Measurements from ENCODE around the gene BRIP1. TPM values are rescaled to one million over a fixed set of nuclear protein-coding genes. Genes with fewer than 3 reads are reported as not detected.

Gene BRIP1
- total RNA-seq, 2 donors from 2014 or later = 1.3 to 3.9 TPM

DNA sequence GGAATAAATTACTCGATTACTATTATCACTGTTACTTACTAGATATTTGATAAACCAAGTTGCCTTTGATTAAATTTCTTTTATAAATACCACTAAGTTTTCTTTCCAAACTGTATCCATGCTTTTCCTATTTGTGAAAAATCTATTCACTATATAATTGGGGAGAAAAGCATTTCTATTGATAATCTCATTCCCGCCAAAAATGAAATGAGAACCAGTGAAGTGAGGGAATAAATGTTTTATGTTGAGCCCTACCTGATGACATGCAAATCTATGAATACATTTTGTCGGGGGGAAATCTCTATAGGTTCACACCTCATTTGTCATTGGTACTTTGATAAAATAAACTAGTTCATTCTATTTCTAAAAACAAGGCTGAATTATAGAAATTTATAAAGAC, 15.7 kb downstream of the BRIP1 start:
- Histone ChIP-seq H3K4me3 (no peak overlapping the region), H3K27me3 (replicated peaks; ENCODE audit: insufficient read depth) (no peaks in the 10 kb centered on the region), H3K36me3 (no peaks in the 10 kb centered on the region), H3K9me3 (no peaks in the 10 kb centered on the region), H3K27ac (no peak overlapping the region), H3K4me1 (replicated peaks) (no peaks in the 10 kb centered on the region)
- no peak for TF ChIP-seq POLR2A (IDR thresholded peaks at IDR 0.05)
- TF ChIP-seq, protein P1, sequence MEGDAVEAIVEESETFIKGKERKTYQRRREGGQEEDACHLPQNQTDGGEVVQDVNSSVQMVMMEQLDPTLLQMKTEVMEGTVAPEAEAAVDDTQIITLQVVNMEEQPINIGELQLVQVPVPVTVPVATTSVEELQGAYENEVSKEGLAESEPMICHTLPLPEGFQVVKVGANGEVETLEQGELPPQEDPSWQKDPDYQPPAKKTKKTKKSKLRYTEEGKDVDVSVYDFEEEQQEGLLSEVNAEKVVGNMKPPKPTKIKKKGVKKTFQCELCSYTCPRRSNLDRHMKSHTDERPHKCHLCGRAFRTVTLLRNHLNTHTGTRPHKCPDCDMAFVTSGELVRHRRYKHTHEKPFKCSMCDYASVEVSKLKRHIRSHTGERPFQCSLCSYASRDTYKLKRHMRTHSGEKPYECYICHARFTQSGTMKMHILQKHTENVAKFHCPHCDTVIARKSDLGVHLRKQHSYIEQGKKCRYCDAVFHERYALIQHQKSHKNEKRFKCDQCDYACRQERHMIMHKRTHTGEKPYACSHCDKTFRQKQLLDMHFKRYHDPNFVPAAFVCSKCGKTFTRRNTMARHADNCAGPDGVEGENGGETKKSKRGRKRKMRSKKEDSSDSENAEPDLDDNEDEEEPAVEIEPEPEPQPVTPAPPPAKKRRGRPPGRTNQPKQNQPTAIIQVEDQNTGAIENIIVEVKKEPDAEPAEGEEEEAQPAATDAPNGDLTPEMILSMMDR (IDR thresholded peaks at IDR 0.05) = no peak
- TF ChIP-seq POLR2AphosphoS5 (IDR thresholded peaks at IDR 0.05) = no peak
- intact Hi-C loops (cut with DNase I) = no loop called here
- WGBS = 96% methylated on average over 3 of the region's 3 CpGs
- no peak for DNase-seq (ENCODE audit: low spot score)

DNA sequence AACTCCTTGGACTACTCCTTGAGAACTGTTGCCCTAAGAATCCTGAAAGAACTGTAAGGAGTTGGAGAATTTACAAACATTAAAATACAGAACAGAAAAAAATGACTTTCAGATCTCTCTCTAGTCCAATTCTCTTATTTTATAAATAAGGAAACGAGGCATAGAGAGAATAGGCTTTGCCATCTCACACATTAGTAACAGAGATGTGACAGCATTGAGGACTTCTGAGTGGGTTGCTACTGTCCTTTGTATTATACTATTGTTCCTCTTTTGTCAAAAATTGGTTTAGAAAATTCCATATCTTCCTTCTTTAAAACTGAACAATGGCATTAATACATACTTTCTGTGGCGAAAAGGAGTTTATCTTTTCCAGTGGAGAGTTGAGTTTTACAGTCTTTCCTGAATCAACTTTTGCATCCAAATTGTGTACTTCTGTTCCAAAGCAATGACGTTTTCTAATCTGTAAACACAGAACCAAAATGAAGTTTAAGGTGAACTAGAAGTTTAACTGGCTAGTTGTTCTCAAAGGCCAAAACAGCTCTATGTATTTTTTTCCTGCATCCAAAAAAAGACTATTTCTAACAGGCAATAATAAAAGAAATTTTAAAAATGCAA, 16.5 kb downstream of the BRIP1 start:
- no peaks in the 10 kb centered on the region for H3K4me1 ChIP-seq (replicated peaks)
- intact Hi-C loops (cut with DNase I) = no loop called here
- no peaks in the 10 kb centered on the region for H3K27me3 ChIP-seq (replicated peaks; ENCODE audit: insufficient read depth)
- no peaks in the 10 kb centered on the region for H3K9me3 ChIP-seq
- no peak overlapping the region for H3K27ac ChIP-seq
- no peaks in the 10 kb centered on the region for H3K36me3 ChIP-seq
- no peak overlapping the region for H3K4me3 ChIP-seq
- 86% methylated on average over 3 of the region's 3 CpGs for WGBS
- no peak for TF ChIP-seq POLR2AphosphoS5 (IDR thresholded peaks at IDR 0.05)
- no peak for TF ChIP-seq POLR2A (IDR thresholded peaks at IDR 0.05)
- TF ChIP-seq, protein P1 (IDR thresholded peaks at IDR 0.05) = no peak
- DNase-seq (ENCODE audit: low spot score) = no peak

DNA sequence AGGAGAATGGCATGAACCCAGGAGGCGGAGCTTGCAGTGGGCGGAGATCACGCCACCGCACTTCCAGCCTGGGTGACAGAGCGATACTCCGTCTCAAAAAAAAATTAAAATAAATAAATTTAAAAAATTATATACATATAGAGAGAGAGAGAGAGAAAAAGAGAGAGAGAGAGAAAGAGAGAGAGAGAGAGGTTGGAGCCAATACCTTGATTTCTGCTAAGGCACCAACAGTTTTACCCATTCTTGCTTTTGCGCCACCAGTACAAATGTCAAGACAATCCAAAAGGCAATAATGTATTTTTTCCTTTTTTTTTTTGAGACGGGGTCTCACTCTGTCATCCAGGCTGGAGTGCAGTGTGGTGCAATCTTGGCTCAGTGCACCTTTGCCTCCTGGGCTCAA, 17.2 kb downstream of the BRIP1 start:
- 97% methylated on average over 8 of the region's 8 CpGs for WGBS
- Histone ChIP-seq H3K36me3 (no peaks in the 10 kb centered on the region), H3K4me1 (replicated peaks) (no peaks in the 10 kb centered on the region), H3K27me3 (replicated peaks; ENCODE audit: insufficient read depth) (no peaks in the 10 kb centered on the region), H3K9me3 (no peaks in the 10 kb centered on the region), H3K27ac (no peak overlapping the region), H3K4me3 (no peak overlapping the region)
- no peak for DNase-seq (ENCODE audit: low spot score)
- intact Hi-C loops (cut with DNase I) = no loop called here
- TF ChIP-seq POLR2AphosphoS5 (IDR thresholded peaks at IDR 0.05) = no peak
- TF ChIP-seq POLR2A (IDR thresholded peaks at IDR 0.05) = no peak

DNA sequence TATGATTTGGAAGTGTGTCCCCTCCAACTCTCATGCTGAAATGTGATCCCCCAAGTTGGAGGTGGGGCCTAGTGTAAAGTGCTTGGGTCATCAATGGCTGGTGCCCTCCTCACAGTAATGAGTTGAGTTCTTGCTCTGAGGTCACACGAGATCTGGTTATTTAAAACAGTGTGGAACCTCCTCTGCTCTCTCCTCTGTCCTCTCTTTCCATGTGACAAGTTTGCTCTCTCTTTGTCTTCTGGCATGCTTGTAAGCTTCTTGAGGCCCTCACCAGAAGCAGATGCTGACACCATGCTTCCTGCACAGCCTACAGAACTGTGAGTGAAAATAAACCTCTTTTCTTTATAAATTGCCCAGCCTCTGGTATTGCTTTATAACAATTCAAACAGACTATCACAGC, 19.9 kb downstream of the BRIP1 start:
- Histone ChIP-seq H3K9me3 (no peaks in the 10 kb centered on the region), H3K4me1 (replicated peaks) (no peaks in the 10 kb centered on the region), H3K4me3 (no peak overlapping the region), H3K27me3 (replicated peaks; ENCODE audit: insufficient read depth) (no peaks in the 10 kb centered on the region), H3K36me3 (no peaks in the 10 kb centered on the region), H3K27ac (no peak overlapping the region)
- no peak for DNase-seq (ENCODE audit: low spot score)
- 89% methylated on average over 1 of the region's 1 CpG for WGBS
- TF ChIP-seq POLR2A (IDR thresholded peaks at IDR 0.05) (no peak), POLR2AphosphoS5 (IDR thresholded peaks at IDR 0.05) (no peak)
- TF ChIP-seq, protein P1 (IDR thresholded peaks at IDR 0.05) = no peak
- intact Hi-C loops (cut with DNase I) = no loop called here

DNA sequence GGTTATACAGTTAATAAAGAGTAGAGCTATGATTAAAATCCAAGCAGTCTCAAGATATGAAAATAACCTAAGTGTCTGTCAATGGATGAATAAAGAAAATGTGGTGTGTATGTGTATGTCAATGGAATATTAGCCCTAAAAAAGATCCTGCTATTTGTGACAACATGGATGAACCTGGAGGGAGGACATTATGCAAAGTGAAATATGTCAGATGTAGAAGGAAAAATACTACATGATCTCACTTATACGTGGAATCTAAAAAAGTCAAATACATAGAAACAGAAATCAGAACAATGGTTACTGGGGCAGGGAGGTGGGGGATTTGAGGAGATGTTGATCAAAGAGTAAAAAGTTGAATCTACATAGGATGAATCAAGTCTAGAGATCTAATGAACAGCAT, 20.4 kb downstream of the BRIP1 start:
- DNase-seq (ENCODE audit: low spot score) = no peak
- Histone ChIP-seq H3K27me3 (replicated peaks; ENCODE audit: insufficient read depth) (no peaks in the 10 kb centered on the region), H3K9me3 (no peaks in the 10 kb centered on the region), H3K27ac (no peak overlapping the region), H3K4me1 (replicated peaks) (no peaks in the 10 kb centered on the region), H3K4me3 (no peak overlapping the region), H3K36me3 (no peaks in the 10 kb centered on the region)
- 76% methylated on average over 1 of the region's 1 CpG for WGBS
- intact Hi-C loops (cut with DNase I) = no loop called here
- TF ChIP-seq POLR2A (IDR thresholded peaks at IDR 0.05) (no peak), POLR2AphosphoS5 (IDR thresholded peaks at IDR 0.05) (no peak)
- TF ChIP-seq, protein P1 (IDR thresholded peaks at IDR 0.05) = no peak

Data from prostate gland (tissue), 2 donors.